Astrocyte of the cerebellum (primary cell): ENCODE results near the gene KCNAB2.

Experiments
- DNase-seq: peaks from one replicate; pipeline ENCODE4 v3.0.0-alpha.2; 2011; ENCODE audit warnings: low read depth
- H3K4me3 ChIP-seq: 2 replicates; pipeline ENCODE4 v1.5.1; 2011; ENCODE audit warnings: mild to moderate bottlenecking, low read depth, low read length, moderate library complexity
- CTCF ChIP-seq: IDR thresholded peaks from 2 replicates; pipeline ENCODE4 v1.5.1; 2012; ENCODE audit warnings: low read length, low read depth, moderate library complexity, mild to moderate bottlenecking; ENCODE audit errors: missing control alignments
- in situ Hi-C: cut with HindIII; loops from 2 replicates; pipeline ENCODE4 v1.10.0; 2017; ENCODE audit warnings: low sequenced_read_pairs

KCNAB2 gene

GRCh38 chr1:6134206-6134605 lies 88.5 kb downstream of the KCNAB2 start:
- DNase-seq, result no peak
- H3K4me3 ChIP-seq, result no peak overlapping the region
- in situ Hi-C loops, result loop anchor here (5.0 kb wide), 1 partner anchor 58 kb away; no protein-coding TSS in a partner anchor
- no peak for TF ChIP-seq CTCF

- TF ChIP-seq CTCF, result no peak
- in situ Hi-C loops, result loop anchor here (5.0 kb wide), 1 partner anchor 57 kb away; no protein-coding TSS in a partner anchor
- H3K4me3 ChIP-seq, result no peak overlapping the region
- no peak for DNase-seq
Measured at GRCh38 chr1:6134741-6135510, 89.2 kb downstream of the KCNAB2 start.

GRCh38 chr1:6136516-6137220 lies 91.0 kb downstream of the KCNAB2 start:
- DNase-seq, result no peak
- H3K4me3 ChIP-seq, result no peak overlapping the region
- in situ Hi-C loops, result no loop called here
- no peak for TF ChIP-seq CTCF

- DNase-seq, result no peak
- in situ Hi-C loops, result no loop called here
- H3K4me3 ChIP-seq, result no peak overlapping the region
- TF ChIP-seq CTCF, result no peak
Measured at GRCh38 chr1:6137758-6138157, 92.1 kb downstream of the KCNAB2 start.

- in situ Hi-C loops, result no loop called here
- TF ChIP-seq CTCF, result no peak
- DNase-seq, result no peak
- no peak overlapping the region for H3K4me3 ChIP-seq
Measured at GRCh38 chr1:6140413-6140812, 94.7 kb downstream of the KCNAB2 start.

- in situ Hi-C loops, result no loop called here
- no peak overlapping the region for H3K4me3 ChIP-seq
- TF ChIP-seq CTCF, result no peak
- no peak for DNase-seq
Measured at GRCh38 chr1:6141592-6141991, 95.9 kb downstream of the KCNAB2 start.
